Activated CD8-positive, alpha-beta T cell treated with anti-CD3 and anti-CD28 coated beads for 36 hours (primary cell): ENCODE measurements around the gene SVIL. TPM values are rescaled to one million over a fixed set of nuclear protein-coding genes. Genes with fewer than 3 reads are reported as not detected.
"Not testable (repeated sequence)": the region's sequence is repeated elsewhere in the genome, so short reads cannot be mapped to it uniquely, and the experiment has no call there.

Experiments
- ATAC-seq: fragments of 200-7000 bp; cut with Tn5 transposase; one replicate; pipeline ENCODE4 v1.10.0; 2021; ENCODE audit warnings: mild to moderate bottlenecking, moderate library complexity
- CTCF ChIA-PET: fragments of 350-600 bp; sonication (Branson Sonifier 250); formaldehyde crosslinking; loops from one replicate; lab custom pipeline; 2021; ENCODE audit warnings: antibody characterized with exemption; lab: Charles Lee
- POLR2A ChIA-PET: fragments of 350-600 bp; sonication (Branson Sonifier 250); formaldehyde crosslinking; loops from one replicate; lab custom pipeline; 2021; ENCODE audit warnings: antibody characterized with exemption; lab: Charles Lee
- DNase-seq: peaks from one replicate; pipeline ENCODE4 v3.0.0-alpha.2; 2020
- H3K27ac Mint-ChIP-seq: one replicate; pipeline ENCODE4 v1.8.0; 2021; ENCODE audit warnings: mild to moderate bottlenecking, mixed read lengths
- H3K27me3 Mint-ChIP-seq: one replicate; pipeline ENCODE4 v1.8.0; 2021; ENCODE audit warnings: mixed read lengths
- H3K36me3 Mint-ChIP-seq: one replicate; pipeline ENCODE4 v1.8.0; 2021; ENCODE audit warnings: low read depth, mixed read lengths
- H3K4me1 Mint-ChIP-seq: one replicate; pipeline ENCODE4 v1.8.0; 2021; ENCODE audit warnings: low read depth, mixed read lengths
- H3K4me3 Mint-ChIP-seq: one replicate; pipeline ENCODE4 v1.8.0; 2021; ENCODE audit warnings: mild to moderate bottlenecking, moderate library complexity, mixed read lengths
- H3K9me3 Mint-ChIP-seq: one replicate; pipeline ENCODE4 v1.8.0; 2021; ENCODE audit warnings: mixed read lengths
- intact Hi-C: fragments of 100-400 bp; cut with micrococcal nuclease; formaldehyde crosslinking; loops from one replicate; pipeline ENCODE4 v1.10.0; 2022
- total RNA-seq, 2 experiments: library from RNA; stranded (reverse); gene quantifications; one replicate each; pipeline ENCODE4 v1.2.3, GENCODE V29; 2021
- TF ChIP-seq, protein P1 (sequence below): fragments of 200-600 bp; IDR thresholded peaks from one replicate; pipeline ENCODE4 v1.8.0; 2022; ENCODE audit warnings: antibody characterized with exemption, mild to moderate bottlenecking

The SVIL gene
- total RNA-seq, 2 experiments from 2014 or later, result 7.9 to 8.9 TPM

DNA sequence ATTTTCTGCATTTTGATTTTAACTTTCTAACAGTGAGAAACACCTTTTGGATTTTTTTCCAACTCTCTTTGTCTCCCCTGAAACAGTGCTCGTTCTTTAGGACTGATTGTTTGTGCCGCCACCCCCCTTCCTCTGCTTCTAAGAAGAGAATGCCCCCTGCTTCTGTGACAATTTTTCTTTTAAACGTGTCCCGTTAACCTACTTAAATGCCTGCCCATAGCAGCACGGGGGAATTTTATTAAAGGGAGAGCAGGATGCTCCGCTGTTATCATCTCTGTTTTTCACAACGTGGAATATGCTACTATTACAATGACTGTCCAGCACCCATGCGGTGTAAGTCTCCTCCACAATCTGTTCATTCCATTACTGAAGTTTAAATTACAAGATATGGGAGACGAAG is 67.8 kb downstream of the SVIL start:
- no peaks in the 10 kb centered on the region for H3K4me1 Mint-ChIP-seq
- intact Hi-C loops, result no loop called here

DNA sequence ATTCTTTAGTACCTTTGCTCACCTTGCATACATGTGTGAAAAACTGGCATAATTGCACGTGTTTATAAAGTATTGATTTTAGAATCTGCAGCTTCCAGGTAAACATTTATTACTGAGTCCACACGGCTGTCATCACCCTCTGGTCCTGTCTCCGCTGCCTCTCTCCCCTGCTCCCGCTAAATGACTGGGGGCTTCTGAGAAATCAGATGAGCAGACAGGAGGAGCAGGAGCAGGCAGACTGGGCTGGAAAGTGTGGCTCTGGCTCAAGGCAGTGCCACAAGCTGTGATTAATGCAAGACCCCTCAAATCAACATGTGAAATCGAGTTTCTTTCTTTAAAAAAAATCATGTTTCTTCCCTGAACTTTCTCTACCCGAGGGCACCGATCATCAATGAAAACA is 68.6 kb downstream of the SVIL start:
- intact Hi-C loops, H3K27me3 Mint-ChIP-seq, H3K4me1 Mint-ChIP-seq, ATAC-seq, H3K27ac Mint-ChIP-seq, DNase-seq, H3K36me3 Mint-ChIP-seq, H3K9me3 Mint-ChIP-seq, CTCF ChIA-PET, POLR2A ChIA-PET, H3K4me3 Mint-ChIP-seq: not testable (repeated sequence)

More for the DNA sequence above, 67.8 kb downstream of the SVIL start:
- ChIA-PET POLR2A (no interaction called here), CTCF (no interaction called here)
- Mint-ChIP-seq H3K36me3 (peaks cover 2% of the 10 kb centered on the region), H3K4me3 (no peak overlapping the region), H3K27me3 (no peaks in the 10 kb centered on the region), H3K27ac (no peak overlapping the region), H3K9me3 (no peaks in the 10 kb centered on the region)
- TF ChIP-seq, protein P1, sequence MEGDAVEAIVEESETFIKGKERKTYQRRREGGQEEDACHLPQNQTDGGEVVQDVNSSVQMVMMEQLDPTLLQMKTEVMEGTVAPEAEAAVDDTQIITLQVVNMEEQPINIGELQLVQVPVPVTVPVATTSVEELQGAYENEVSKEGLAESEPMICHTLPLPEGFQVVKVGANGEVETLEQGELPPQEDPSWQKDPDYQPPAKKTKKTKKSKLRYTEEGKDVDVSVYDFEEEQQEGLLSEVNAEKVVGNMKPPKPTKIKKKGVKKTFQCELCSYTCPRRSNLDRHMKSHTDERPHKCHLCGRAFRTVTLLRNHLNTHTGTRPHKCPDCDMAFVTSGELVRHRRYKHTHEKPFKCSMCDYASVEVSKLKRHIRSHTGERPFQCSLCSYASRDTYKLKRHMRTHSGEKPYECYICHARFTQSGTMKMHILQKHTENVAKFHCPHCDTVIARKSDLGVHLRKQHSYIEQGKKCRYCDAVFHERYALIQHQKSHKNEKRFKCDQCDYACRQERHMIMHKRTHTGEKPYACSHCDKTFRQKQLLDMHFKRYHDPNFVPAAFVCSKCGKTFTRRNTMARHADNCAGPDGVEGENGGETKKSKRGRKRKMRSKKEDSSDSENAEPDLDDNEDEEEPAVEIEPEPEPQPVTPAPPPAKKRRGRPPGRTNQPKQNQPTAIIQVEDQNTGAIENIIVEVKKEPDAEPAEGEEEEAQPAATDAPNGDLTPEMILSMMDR, result no peak
- no peak for DNase-seq
- no peak for ATAC-seq

DNA sequence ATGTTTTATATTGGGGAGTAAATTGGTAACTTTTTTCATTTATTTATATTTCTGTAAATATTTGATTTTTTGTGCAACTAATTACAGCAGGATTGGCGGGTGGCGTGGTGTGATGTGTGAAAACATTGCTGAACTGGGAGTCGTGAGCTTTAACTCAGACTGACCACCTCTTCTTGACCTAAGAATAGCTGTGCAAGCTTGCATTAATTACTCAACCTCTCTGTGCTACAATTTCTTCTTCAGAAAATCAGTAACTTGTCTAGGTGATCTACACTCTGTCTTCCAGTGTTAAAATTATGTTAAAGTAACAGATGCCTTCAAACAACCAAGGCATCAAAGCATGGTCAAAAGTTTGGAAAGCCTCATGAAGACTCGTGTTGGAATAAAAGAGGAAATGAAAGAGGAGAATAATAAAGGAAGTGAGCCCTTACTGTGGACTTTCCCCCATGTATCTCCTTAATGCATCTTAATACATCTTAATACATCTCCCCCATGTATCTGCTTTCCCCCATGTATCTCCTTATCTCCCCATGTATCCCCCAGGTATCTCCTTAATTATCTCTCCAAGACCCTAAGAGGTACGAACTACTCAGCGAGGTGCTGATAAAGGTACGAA is 71.2 kb downstream of the SVIL start:
- H3K4me1 Mint-ChIP-seq, result no peaks in the 10 kb centered on the region
- ATAC-seq, result no peak
- intact Hi-C loops, result no loop called here
- no peaks in the 10 kb centered on the region for H3K27me3 Mint-ChIP-seq
- no peak for DNase-seq
- peaks cover 2% of the 10 kb centered on the region for H3K36me3 Mint-ChIP-seq
- ChIA-PET POLR2A (no interaction called here), CTCF (interaction anchor here (1.4 kb wide), 1 partner anchor 27 kb away, joined by 5 read pairs; no protein-coding TSS in a partner anchor)
- H3K4me3 Mint-ChIP-seq, result no peak overlapping the region
- H3K27ac Mint-ChIP-seq, result no peak overlapping the region
- TF ChIP-seq, protein P1, result no peak
- no peaks in the 10 kb centered on the region for H3K9me3 Mint-ChIP-seq

DNA sequence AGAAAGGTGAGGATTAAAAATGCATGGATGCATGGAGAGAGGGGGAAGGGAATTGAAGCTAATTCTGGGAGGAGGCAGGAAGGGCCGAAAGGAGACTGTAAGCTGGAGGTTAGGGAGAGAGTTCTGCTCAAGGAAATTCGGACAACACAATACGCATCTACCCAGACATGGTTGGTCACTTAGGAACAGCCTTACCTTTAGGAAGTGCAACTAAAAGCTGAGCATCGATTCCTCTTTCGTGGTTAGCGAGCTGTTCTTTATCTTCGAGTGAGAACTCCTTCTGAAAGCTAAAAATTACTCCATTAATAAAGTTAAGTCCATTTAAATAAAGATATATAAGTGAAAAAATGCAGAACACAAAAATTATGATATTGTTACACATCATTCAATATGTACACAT is 71.8 kb downstream of the SVIL start:
- ATAC-seq, intact Hi-C loops, H3K27ac Mint-ChIP-seq, POLR2A ChIA-PET, H3K36me3 Mint-ChIP-seq, H3K4me1 Mint-ChIP-seq, H3K9me3 Mint-ChIP-seq, H3K4me3 Mint-ChIP-seq, DNase-seq, H3K27me3 Mint-ChIP-seq: not testable (repeated sequence)
- CTCF ChIA-PET, result interaction anchor here (1.4 kb wide), 1 partner anchor 28 kb away, joined by 5 read pairs; no protein-coding TSS in a partner anchor

DNA sequence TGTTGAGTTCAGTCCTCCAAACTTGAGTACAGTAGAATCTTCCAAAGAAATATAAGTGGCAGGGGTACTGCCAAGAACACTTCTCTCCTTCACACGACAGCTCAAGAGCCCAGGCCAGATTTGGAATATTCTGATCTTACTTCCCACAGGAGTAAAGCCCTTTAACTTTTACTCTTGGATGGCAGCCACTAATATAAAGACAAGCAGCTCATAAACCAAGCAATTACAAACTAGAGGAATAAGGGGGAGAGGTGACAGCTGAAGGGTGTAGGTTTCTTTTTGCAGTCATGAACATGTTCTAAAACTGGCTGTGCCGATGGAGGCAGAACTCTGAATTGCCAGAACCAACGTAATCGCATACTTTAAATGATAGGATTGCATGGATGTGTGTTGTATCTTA is 74.8 kb downstream of the SVIL start:
- H3K4me3 Mint-ChIP-seq, result no peak overlapping the region
- POLR2A ChIA-PET, result no interaction called here
- H3K9me3 Mint-ChIP-seq, result no peaks in the 10 kb centered on the region
- TF ChIP-seq, protein P1, result no peak
- ATAC-seq (no peak), DNase-seq (no peak)
- CTCF ChIA-PET, result interaction anchor here (2.2 kb wide), 1 partner anchor 31 kb away, joined by 7 read pairs; no protein-coding TSS in a partner anchor
- H3K4me1 Mint-ChIP-seq, result peaks cover 2% of the 10 kb centered on the region
- no peak overlapping the region for H3K27ac Mint-ChIP-seq
- H3K36me3 Mint-ChIP-seq, result peaks cover 2% of the 10 kb centered on the region
- no peaks in the 10 kb centered on the region for H3K27me3 Mint-ChIP-seq
- intact Hi-C loops, result no loop called here

DNA sequence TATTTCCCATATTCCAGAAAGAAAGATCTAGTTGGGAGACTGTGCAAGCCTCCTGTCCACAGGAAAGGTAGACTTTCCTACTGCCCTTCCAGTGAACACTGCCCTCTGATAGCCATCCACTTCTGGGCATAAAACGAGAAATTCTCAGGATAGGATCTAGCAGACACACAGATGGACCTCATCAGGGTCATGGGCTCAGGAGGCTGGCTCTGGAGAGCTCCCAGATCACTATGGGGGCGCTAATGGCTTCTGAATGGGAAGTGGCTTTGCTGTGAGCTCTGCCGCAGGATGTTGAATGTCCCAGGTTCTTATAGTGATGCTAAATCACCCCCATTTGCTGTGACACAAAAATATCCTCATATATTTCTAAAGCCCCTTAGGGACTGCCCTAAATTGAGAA is 77.1 kb downstream of the SVIL start:
- ATAC-seq (no peak), DNase-seq (no peak)
- TF ChIP-seq, protein P1, result no peak
- Mint-ChIP-seq H3K9me3 (no peaks in the 10 kb centered on the region), H3K27me3 (no peaks in the 10 kb centered on the region), H3K36me3 (peaks cover 5% of the 10 kb centered on the region), H3K27ac (no peak overlapping the region), H3K4me3 (no peak overlapping the region), H3K4me1 (peaks cover 5% of the 10 kb centered on the region)
- ChIA-PET CTCF (no interaction called here), POLR2A (no interaction called here)
- intact Hi-C loops, result no loop called here
